ENCODE measurements around the gene RLF.

The RLF gene

DNA sequence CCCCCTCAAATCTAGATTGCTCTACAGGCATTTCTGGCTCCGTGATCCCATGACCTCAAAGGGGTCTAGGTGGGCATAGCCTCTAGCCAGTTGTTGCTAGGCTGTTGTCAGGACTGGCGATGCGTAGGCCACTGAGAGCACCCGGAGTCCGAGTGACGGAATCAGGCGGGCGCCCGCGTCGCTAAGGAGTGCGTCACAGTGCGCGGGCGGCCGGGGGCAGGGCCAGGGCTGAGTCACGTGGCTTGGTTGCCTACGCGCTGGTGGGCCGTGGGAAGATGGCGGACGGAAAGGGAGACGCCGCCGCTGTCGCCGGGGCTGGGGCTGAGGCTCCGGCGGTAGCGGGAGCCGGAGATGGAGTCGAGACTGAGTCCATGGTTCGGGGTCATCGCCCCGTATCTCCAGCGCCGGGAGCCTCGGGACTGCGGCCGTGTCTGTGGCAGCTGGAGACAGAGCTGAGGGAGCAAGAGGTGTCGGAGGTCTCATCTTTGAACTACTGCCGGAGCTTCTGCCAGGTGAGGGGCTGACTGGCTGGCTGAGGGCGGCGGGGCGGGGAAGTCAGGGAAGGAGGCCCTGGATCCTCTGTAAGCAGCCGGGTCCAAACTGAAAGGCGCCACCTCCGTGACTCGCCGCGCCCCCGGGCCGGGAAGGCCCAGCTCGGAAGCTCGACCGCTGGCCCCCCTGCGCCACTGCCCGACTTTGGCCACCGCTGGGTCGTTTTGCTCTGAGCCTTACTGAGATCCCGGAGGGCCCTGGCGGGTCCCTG, at the start of gene RLF:
Gene RLF, plus strand, starts transcription at position 263 of the 763 bp plus-strand sequence. Its CDS starts 13 bp downstream, at position 276.
- TF ChIP-seq, protein P1, sequence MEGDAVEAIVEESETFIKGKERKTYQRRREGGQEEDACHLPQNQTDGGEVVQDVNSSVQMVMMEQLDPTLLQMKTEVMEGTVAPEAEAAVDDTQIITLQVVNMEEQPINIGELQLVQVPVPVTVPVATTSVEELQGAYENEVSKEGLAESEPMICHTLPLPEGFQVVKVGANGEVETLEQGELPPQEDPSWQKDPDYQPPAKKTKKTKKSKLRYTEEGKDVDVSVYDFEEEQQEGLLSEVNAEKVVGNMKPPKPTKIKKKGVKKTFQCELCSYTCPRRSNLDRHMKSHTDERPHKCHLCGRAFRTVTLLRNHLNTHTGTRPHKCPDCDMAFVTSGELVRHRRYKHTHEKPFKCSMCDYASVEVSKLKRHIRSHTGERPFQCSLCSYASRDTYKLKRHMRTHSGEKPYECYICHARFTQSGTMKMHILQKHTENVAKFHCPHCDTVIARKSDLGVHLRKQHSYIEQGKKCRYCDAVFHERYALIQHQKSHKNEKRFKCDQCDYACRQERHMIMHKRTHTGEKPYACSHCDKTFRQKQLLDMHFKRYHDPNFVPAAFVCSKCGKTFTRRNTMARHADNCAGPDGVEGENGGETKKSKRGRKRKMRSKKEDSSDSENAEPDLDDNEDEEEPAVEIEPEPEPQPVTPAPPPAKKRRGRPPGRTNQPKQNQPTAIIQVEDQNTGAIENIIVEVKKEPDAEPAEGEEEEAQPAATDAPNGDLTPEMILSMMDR (conservative IDR thresholded peaks at IDR 0.05; ENCODE audit: low read depth): no peak
- ChIA-PET POLR2A (ENCODE audit: low non-redundant PET) (interaction anchor here (0.7 to 0.8 kb wide), 2 partner anchors 96 to 239 kb away, joined by 3 read pairs; partner anchors contain the start of gene ZMPSTE24), CTCF (interaction anchor here (0.6 to 2.0 kb wide), 3 partner anchors 17 to 51 kb away, joined by 3 to 7 read pairs (median 4); no protein-coding TSS in a partner anchor)
- peak; percentile 94 for DNase-seq (ENCODE audit: low spot score)
- peak within 1 kb of the TSS; percentile 82 for H3K27ac ChIP-seq

- ChIA-PET POLR2A (ENCODE audit: low non-redundant PET) (no interaction called here), CTCF (interaction anchor here (0.6 kb wide), 1 partner anchor 187 kb away, joined by 3 read pairs; no protein-coding TSS in a partner anchor)
- no peak overlapping the region for H3K27ac ChIP-seq
- DNase-seq (ENCODE audit: low spot score): no peak
- TF ChIP-seq, protein P1 (conservative IDR thresholded peaks at IDR 0.05; ENCODE audit: low read depth): no peak
Measured at GRCh38 chr1:40114400-40114799, 46.8 kb upstream of the RLF start.

GRCh38 chr1:40120128-40120527, 41.1 kb upstream of the RLF start:
- CTCF ChIA-PET: no interaction called here
- TF ChIP-seq, protein P1 (conservative IDR thresholded peaks at IDR 0.05; ENCODE audit: low read depth): no peak
- POLR2A ChIA-PET (ENCODE audit: low non-redundant PET): no interaction called here
- no peak for DNase-seq (ENCODE audit: low spot score)
- no peak overlapping the region for H3K27ac ChIP-seq

DNA sequence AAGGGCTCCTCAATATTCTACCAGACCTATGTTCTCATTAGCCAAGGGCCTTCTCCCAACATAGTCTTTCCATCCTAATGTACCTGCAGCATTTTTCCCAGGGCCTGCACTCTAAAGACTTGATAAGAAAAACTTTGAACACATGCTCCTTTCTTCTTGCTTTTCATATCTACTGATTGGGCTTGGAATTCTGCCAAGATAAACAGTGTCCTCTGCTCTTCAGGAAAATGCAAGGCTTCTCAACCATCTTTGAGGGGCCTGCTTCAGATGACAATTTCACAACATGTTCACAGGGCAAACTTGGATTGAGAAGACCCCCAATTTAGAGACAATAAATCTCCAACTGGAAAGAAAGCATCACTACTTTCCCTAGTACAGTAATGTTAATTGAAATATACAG, 38.3 kb upstream of the RLF start:
- H3K27ac ChIP-seq: no peak overlapping the region
- ChIA-PET CTCF (interaction anchor here (0.6 kb wide), 1 partner anchor 58 kb away, joined by 3 read pairs; no protein-coding TSS in a partner anchor), POLR2A (ENCODE audit: low non-redundant PET) (no interaction called here)
- DNase-seq (ENCODE audit: low spot score): no peak
- TF ChIP-seq, protein P1 (conservative IDR thresholded peaks at IDR 0.05; ENCODE audit: low read depth): no peak

DNA sequence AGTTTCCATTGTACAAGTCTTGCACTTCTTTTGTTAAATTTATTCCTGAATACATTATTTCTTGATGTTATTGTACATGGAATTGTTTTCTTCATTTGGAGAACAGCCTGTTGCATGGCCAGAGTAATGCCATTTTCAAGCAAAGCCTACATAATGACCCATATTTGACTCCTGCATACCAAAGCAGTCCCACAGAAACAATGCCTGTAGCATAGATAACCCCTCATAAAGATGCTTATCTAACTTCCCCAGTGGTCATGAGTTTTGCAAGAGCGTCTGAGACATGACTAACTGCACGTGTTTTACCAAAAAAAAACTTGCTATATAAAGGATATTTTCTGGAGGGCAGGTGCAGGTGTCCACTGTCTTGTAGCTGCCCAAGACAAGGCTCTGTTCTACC, 30.3 kb upstream of the RLF start:
- no peak for DNase-seq (ENCODE audit: low spot score)
- TF ChIP-seq, protein P1 (conservative IDR thresholded peaks at IDR 0.05; ENCODE audit: low read depth): no peak
- ChIA-PET CTCF (interaction anchor here (0.7 to 1.2 kb wide), 2 partner anchors 22 to 208 kb away, joined by 4 to 5 read pairs; no protein-coding TSS in a partner anchor), POLR2A (ENCODE audit: low non-redundant PET) (no interaction called here)
- no peak overlapping the region for H3K27ac ChIP-seq

- TF ChIP-seq, protein P1 (conservative IDR thresholded peaks at IDR 0.05; ENCODE audit: low read depth): no peak
- ChIA-PET CTCF (interaction anchor here (0.6 to 2.3 kb wide), 2 partner anchors 11 to 110 kb away, joined by 3 to 9 read pairs; no protein-coding TSS in a partner anchor), POLR2A (ENCODE audit: low non-redundant PET) (interaction anchor here (0.6 kb wide), 1 partner anchor 8 kb away, joined by 3 read pairs; no protein-coding TSS in a partner anchor)
- H3K27ac ChIP-seq: no peak overlapping the region
- DNase-seq (ENCODE audit: low spot score): no peak
Measured at GRCh38 chr1:40132383-40133311, 28.5 kb upstream of the RLF start.

Data from RWPE1 (cell line).